NCI-H146 treated with DMSO at 0.1 percent for 48 hours (cell line): ENCODE measurements around the gene SPATS2.
A peak's percentile ranks its signal among the peaks of the same experiment; 100 is the strongest.

Source experiments
- DNase-seq: peaks from one replicate; lab custom pipeline; 2025; ENCODE audit not compliant: unreplicated experiment; lab: John Stamatoyannopoulos, UW

SPATS2 gene

GRCh38 chr12:49335955-49336644, 31.2 kb upstream of the SPATS2 start:
- DNase-seq: no peak

- peak; percentile 58 for DNase-seq
Observed at GRCh38 chr12:49336645-49337584, 30.3 kb upstream of the SPATS2 start, which contains the start of gene C1QL4. Gene C1QL4, minus strand, starts transcription at chr12:49337188. Its CDS starts 711 bp downstream, at chr12:49336477.

- no peak for DNase-seq
Observed at GRCh38 chr12:49338830-49339463, 28.3 kb upstream of the SPATS2 start.

- no peak for DNase-seq
Observed at GRCh38 chr12:49339464-49339861, 27.8 kb upstream of the SPATS2 start.

- no peak for DNase-seq
Observed at GRCh38 chr12:49340095-49340870, 27.0 kb upstream of the SPATS2 start.

- no peak for DNase-seq
Observed at GRCh38 chr12:49340971-49341776, 26.1 kb upstream of the SPATS2 start.

GRCh38 chr12:49341777-49342065, 25.5 kb upstream of the SPATS2 start:
- DNase-seq: no peak

GRCh38 chr12:49342066-49342913, 25.0 kb upstream of the SPATS2 start:
- peak; percentile 89 for DNase-seq

- DNase-seq: no peak
Observed at GRCh38 chr12:49342914-49343731, 24.1 kb upstream of the SPATS2 start.

GRCh38 chr12:49344486-49345050, 22.7 kb upstream of the SPATS2 start:
- no peak for DNase-seq

- peak; percentile 33 for DNase-seq
Observed at GRCh38 chr12:49345051-49345824, 22.0 kb upstream of the SPATS2 start.

- DNase-seq: no peak
Observed at GRCh38 chr12:49345825-49346658, 21.2 kb upstream of the SPATS2 start.

- peak; percentile 37 for DNase-seq
Observed at GRCh38 chr12:49346659-49347310, 20.5 kb upstream of the SPATS2 start, which contains the start of gene DNAJC22. Gene DNAJC22, plus strand, starts transcription at chr12:49346888. Its CDS starts 1,985 bp downstream, at chr12:49348873.

GRCh38 chr12:49347311-49348193, 19.7 kb upstream of the SPATS2 start:
- DNase-seq: peak; percentile 74

- DNase-seq: no peak
Observed at GRCh38 chr12:49348781-49349180, 18.5 kb upstream of the SPATS2 start.
